ENCODE measurements around the gene TMEM132D.
"Not testable (repeated sequence)": the region's sequence is repeated elsewhere in the genome, so short reads cannot be mapped to it uniquely, and the experiment has no call there.

TMEM132D gene

DNA sequence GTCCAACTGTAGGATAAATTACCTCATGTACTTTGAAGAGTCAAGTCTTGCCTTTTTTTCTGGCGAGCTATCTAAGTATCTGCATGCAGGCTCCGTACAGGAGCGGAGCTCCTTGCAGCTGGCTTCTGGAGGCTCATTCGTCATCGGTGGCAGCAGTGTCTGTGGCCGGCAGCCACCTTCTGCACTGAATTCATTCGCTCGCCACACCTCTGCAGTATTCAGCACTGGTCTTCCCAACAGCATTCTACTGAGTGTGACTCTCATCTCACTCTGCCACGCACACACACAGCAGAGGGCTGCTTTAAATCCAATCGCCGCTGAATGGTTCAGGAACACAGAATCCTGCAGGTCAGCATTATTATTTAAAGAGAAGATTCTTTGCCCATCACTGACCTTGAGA is 850.6 kb downstream of the TMEM132D start:
- Histone ChIP-seq H2AFZ (ENCODE audit: low read length, unreplicated experiment) (no peak overlapping the region), H3K36me3 (ENCODE audit: insufficient read depth, low read length) (no peaks in the 10 kb centered on the region), H3K27ac (ENCODE audit: low read depth, low read length) (no peak overlapping the region), H3K27me3 (ENCODE audit: insufficient read depth, low read length) (no peaks in the 10 kb centered on the region), H3K4me3 (ENCODE audit: low read depth, low read length) (no peak overlapping the region), H3K79me2 (ENCODE audit: control insufficient read depth, insufficient read depth, low read length, unreplicated experiment) (no peaks in the 10 kb centered on the region), H3K4me1 (ENCODE audit: control insufficient read depth, insufficient read depth, low read length, unreplicated experiment) (no peaks in the 10 kb centered on the region)

DNA sequence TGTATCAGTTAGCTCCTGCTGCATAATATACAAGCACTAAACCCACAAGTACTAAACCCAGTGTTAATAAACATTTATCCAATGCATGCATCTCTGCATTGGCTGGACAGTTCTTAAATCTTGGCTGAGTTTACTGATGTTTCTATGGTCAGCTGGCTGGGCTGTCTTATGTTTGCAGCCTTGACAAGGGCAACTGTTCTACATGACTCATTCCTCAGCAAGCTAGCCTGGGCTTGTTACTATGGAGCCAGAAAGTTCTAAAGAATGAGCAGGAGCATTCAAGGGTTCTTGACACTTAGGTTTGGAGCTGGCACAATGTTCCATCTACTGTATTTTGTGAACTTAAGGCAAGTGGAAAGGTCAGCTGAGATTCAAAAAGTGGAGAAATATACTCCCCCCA is 851.5 kb downstream of the TMEM132D start:
- Histone ChIP-seq H3K36me3 (ENCODE audit: insufficient read depth, low read length) (no peaks in the 10 kb centered on the region), H3K4me3 (ENCODE audit: low read depth, low read length) (no peak overlapping the region), H3K27ac (ENCODE audit: low read depth, low read length) (no peak overlapping the region)

DNA sequence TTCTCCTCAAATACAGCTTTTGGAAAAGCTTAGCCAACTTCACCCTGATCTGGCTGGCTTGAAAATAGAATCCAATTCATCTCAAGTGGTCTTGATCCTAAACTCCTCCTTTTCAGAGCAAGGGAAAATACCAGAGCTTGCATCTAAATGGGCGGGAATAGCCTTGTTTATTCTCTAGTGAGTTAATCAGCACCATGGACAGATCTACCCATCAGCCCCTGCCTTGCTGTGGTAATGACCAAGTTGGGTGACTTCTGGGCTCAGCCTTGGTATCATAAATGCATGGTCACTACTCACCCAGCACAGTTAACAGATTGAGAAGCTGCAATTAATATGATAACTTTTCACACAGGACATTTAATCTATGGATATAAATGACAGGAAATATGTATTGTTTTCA is 853.9 kb downstream of the TMEM132D start:
- Histone ChIP-seq H2AFZ (ENCODE audit: low read length, unreplicated experiment) (no peak overlapping the region), H3K36me3 (ENCODE audit: insufficient read depth, low read length) (no peaks in the 10 kb centered on the region), H3K4me1 (ENCODE audit: control insufficient read depth, insufficient read depth, low read length, unreplicated experiment) (no peaks in the 10 kb centered on the region), H3K27me3 (ENCODE audit: insufficient read depth, low read length) (no peaks in the 10 kb centered on the region), H3K4me3 (ENCODE audit: low read depth, low read length) (no peak overlapping the region), H3K79me2 (ENCODE audit: control insufficient read depth, insufficient read depth, low read length, unreplicated experiment) (no peaks in the 10 kb centered on the region), H3K27ac (ENCODE audit: low read depth, low read length) (no peak overlapping the region)

More for the DNA sequence above, 851.5 kb downstream of the TMEM132D start:
- Histone ChIP-seq H3K4me1 (ENCODE audit: control insufficient read depth, insufficient read depth, low read length, unreplicated experiment) (no peaks in the 10 kb centered on the region), H3K79me2 (ENCODE audit: control insufficient read depth, insufficient read depth, low read length, unreplicated experiment) (no peaks in the 10 kb centered on the region), H3K27me3 (ENCODE audit: insufficient read depth, low read length) (no peaks in the 10 kb centered on the region), H2AFZ (ENCODE audit: low read length, unreplicated experiment) (no peak overlapping the region)

DNA sequence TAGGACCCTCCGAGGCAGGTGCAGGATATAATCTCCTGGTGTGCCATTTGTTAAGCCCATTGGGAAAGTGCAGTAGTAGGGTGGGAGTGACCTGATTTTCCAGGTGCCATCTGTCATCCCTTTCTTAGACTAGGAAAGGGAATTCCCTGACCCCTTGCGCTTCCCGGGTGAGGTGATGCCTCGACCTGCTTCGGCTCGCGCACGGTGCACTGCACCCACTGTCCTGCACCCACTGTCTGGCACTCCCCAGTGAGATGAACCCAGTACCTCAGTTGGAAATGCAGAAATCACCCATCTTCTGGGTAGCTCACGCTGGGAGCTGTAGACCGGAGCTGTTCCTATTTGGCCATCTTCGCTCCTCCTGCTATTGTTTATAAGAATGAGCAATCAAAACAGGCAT is 860.5 kb downstream of the TMEM132D start:
- H3K27ac ChIP-seq (ENCODE audit: low read depth, low read length); H3K36me3 ChIP-seq (ENCODE audit: insufficient read depth, low read length); H2AFZ ChIP-seq (ENCODE audit: low read length, unreplicated experiment): not testable (repeated sequence)

DNA sequence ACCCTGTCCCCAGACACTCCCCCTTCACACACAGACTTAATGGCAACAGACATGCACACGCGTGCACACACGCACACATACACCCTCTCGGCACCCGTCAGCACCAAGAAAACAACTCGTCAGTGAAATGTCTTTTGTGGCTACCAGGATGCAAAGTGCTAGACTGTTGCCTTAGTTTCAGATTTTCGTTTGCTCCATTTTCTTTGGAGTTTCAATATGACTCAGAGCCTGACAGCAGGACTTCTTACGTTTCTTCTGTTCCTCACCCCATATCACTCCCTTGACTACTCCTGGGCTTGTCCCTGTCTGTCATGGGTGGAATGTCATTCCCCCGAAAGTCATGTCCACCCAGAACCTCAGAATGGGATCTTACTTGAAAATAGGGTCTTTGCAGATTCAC is 867.7 kb downstream of the TMEM132D start:
- Histone ChIP-seq H3K27me3 (ENCODE audit: insufficient read depth, low read length) (no peaks in the 10 kb centered on the region), H3K79me2 (ENCODE audit: control insufficient read depth, insufficient read depth, low read length, unreplicated experiment) (no peaks in the 10 kb centered on the region), H3K4me1 (ENCODE audit: control insufficient read depth, insufficient read depth, low read length, unreplicated experiment) (no peaks in the 10 kb centered on the region), H2AFZ (ENCODE audit: low read length, unreplicated experiment) (no peak overlapping the region), H3K36me3 (ENCODE audit: insufficient read depth, low read length) (no peaks in the 10 kb centered on the region), H3K4me3 (ENCODE audit: low read depth, low read length) (no peak overlapping the region), H3K27ac (ENCODE audit: low read depth, low read length) (no peak overlapping the region)

More for the DNA sequence above, 860.5 kb downstream of the TMEM132D start:
- H3K79me2 ChIP-seq (ENCODE audit: control insufficient read depth, insufficient read depth, low read length, unreplicated experiment); H3K4me1 ChIP-seq (ENCODE audit: control insufficient read depth, insufficient read depth, low read length, unreplicated experiment); H3K4me3 ChIP-seq (ENCODE audit: low read depth, low read length); H3K27me3 ChIP-seq (ENCODE audit: insufficient read depth, low read length): not testable (repeated sequence)

DNA sequence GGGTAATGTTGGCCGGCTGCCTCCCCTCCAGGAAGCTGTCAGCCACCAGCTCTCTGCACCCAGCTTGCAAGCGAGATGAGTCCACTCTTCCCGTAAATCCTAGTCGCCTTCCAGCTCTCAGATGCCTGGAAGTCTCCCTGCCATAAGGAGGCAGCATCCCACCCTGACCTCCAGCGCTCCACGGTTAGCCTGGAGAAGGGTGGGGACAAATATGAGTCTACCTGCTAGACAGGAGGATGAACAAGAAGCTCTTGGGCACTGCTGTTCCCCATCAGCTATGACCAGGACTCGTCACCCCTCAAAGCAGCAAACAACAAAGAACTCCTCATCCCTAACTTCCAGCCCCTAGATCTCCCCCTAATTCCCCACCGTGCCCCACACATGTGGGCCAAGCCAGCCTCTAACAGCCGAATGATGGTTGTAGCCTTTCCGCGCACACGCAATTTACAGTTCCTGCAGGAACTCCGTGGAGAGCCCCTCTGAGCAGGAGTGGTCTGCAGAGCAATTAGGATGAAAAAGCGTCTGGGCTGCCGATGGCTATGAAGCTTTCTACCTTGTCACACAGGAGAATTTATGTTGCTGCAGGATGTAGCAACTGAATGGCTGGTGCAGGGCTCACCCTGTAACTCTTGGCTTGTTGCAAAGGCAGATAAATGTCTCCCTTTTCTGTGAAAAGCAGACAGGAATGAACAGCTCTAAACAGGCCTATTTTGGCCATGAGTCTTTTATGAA is 869.1 kb downstream of the TMEM132D start:
- H3K27me3 ChIP-seq (ENCODE audit: insufficient read depth, low read length) = no peaks in the 10 kb centered on the region
- H3K36me3 ChIP-seq (ENCODE audit: insufficient read depth, low read length) = no peaks in the 10 kb centered on the region
- H3K27ac ChIP-seq (ENCODE audit: low read depth, low read length) = no peak overlapping the region

DNA sequence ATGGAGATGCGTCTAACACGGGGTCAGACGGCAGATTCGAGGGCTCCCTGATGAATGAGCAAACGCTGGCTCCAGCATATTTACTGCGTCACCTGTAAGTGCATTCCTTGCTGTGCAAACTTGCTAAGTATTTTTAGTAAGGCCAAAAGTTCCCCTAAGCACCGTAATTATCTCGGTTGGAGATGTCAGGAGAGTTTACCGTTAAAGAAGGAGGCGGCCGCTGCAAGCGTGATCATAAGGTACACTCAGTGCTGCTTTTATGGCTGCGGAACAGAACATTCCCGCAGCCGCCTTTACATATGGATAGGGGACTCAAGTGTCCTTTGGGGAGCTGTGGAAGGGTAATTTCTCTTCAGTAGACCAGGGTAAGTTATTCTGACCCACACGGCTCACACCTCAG is 875.0 kb downstream of the TMEM132D start:
- no peak overlapping the region for H2AFZ ChIP-seq (ENCODE audit: low read length, unreplicated experiment)
- H3K79me2 ChIP-seq (ENCODE audit: control insufficient read depth, insufficient read depth, low read length, unreplicated experiment) = no peaks in the 10 kb centered on the region
- no peaks in the 10 kb centered on the region for H3K36me3 ChIP-seq (ENCODE audit: insufficient read depth, low read length)
- H3K4me1 ChIP-seq (ENCODE audit: control insufficient read depth, insufficient read depth, low read length, unreplicated experiment) = no peaks in the 10 kb centered on the region
- H3K27me3 ChIP-seq (ENCODE audit: insufficient read depth, low read length) = no peaks in the 10 kb centered on the region
- no peak overlapping the region for H3K27ac ChIP-seq (ENCODE audit: low read depth, low read length)
- no peak overlapping the region for H3K4me3 ChIP-seq (ENCODE audit: low read depth, low read length)

More for the DNA sequence above, 869.1 kb downstream of the TMEM132D start:
- Histone ChIP-seq H3K4me3 (ENCODE audit: low read depth, low read length) (no peak overlapping the region), H2AFZ (ENCODE audit: low read length, unreplicated experiment) (no peak overlapping the region), H3K4me1 (ENCODE audit: control insufficient read depth, insufficient read depth, low read length, unreplicated experiment) (no peaks in the 10 kb centered on the region), H3K79me2 (ENCODE audit: control insufficient read depth, insufficient read depth, low read length, unreplicated experiment) (no peaks in the 10 kb centered on the region)

DNA sequence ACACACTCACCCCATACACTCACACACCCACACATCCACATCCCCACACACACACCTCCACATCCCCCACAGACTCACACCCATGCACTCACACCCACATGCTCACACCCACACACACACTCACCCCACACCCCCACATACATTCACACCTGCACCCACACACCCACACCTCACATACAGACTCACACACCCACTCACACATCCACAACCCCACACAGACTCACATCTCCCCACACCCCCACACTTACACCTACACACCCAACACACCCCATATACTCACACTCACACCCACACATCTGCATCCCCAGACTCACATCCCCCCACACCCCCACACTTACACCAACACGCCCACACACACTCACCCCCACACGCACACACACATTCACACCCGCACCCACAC is 878.8 kb downstream of the TMEM132D start:
- no peaks in the 10 kb centered on the region for H3K27me3 ChIP-seq (ENCODE audit: insufficient read depth, low read length)
- H3K4me1 ChIP-seq (ENCODE audit: control insufficient read depth, insufficient read depth, low read length, unreplicated experiment) = no peaks in the 10 kb centered on the region
- H2AFZ ChIP-seq (ENCODE audit: low read length, unreplicated experiment) = no peak overlapping the region
- no peak overlapping the region for H3K4me3 ChIP-seq (ENCODE audit: low read depth, low read length)
- H3K36me3 ChIP-seq (ENCODE audit: insufficient read depth, low read length) = no peaks in the 10 kb centered on the region
- no peaks in the 10 kb centered on the region for H3K79me2 ChIP-seq (ENCODE audit: control insufficient read depth, insufficient read depth, low read length, unreplicated experiment)
- H3K27ac ChIP-seq (ENCODE audit: low read depth, low read length) = no peak overlapping the region

Data from ACC112 (cell line).